ENCODE data around the gene TUBA4B.

TUBA4B gene

GRCh38 chr2:219272356-219272755 is 19.3 kb downstream of the TUBA4B start:
- DNase-seq (ENCODE audit: low read depth): no peak
- no peak overlapping the region for H3K4me3 ChIP-seq (ENCODE audit: low read length)

GRCh38 chr2:219272995-219273394 is 20.0 kb downstream of the TUBA4B start:
- DNase-seq (ENCODE audit: low read depth): no peak
- no peak for TF ChIP-seq CTCF (conservative IDR thresholded peaks at IDR 0.05; ENCODE audit: low read length)
- H3K4me3 ChIP-seq (ENCODE audit: low read length): no peak overlapping the region

More at GRCh38 chr2:219272356-219272755, 19.3 kb downstream of the TUBA4B start:
- no peak for TF ChIP-seq CTCF (conservative IDR thresholded peaks at IDR 0.05; ENCODE audit: low read length)

- TF ChIP-seq CTCF (conservative IDR thresholded peaks at IDR 0.05; ENCODE audit: low read length): no peak
- H3K4me3 ChIP-seq (ENCODE audit: low read length): no peak overlapping the region
- DNase-seq (ENCODE audit: low read depth): no peak
Observed at GRCh38 chr2:219273937-219274336, 20.9 kb downstream of the TUBA4B start.

- peak; percentile 87 for DNase-seq (ENCODE audit: low read depth)
- peak; percentile 17 for TF ChIP-seq CTCF (conservative IDR thresholded peaks at IDR 0.05; ENCODE audit: low read length)
- peak overlapping the region; percentile 16; the same call in 1 of the 2 replicates for H3K4me3 ChIP-seq (ENCODE audit: low read length)
Observed at GRCh38 chr2:219274361-219274921, 21.4 kb downstream of the TUBA4B start.

GRCh38 chr2:219277703-219278654 is 24.9 kb downstream of the TUBA4B start:
- DNase-seq (ENCODE audit: low read depth): peak; percentile 84
- TF ChIP-seq CTCF (conservative IDR thresholded peaks at IDR 0.05; ENCODE audit: low read length): peak; percentile 91
- H3K4me3 ChIP-seq (ENCODE audit: low read length): no peak overlapping the region

- peak overlapping the region; percentile 42 for H3K4me3 ChIP-seq (ENCODE audit: low read length)
- DNase-seq (ENCODE audit: low read depth): no peak
- TF ChIP-seq CTCF (conservative IDR thresholded peaks at IDR 0.05; ENCODE audit: low read length): no peak
Observed at GRCh38 chr2:219278655-219279150, 25.7 kb downstream of the TUBA4B start.
